GM12892 (cell line): ENCODE measurements around the gene SEC63.

ENCODE experiments used
- POLR2A ChIP-seq: IDR thresholded peaks from 2 replicates; pipeline ENCODE4 v1.6.1; 2011; ENCODE audit warnings: low read depth, low read length, control low read depth
- POLR2AphosphoS5 ChIP-seq: IDR thresholded peaks from 2 replicates; pipeline ENCODE4 v1.6.1; 2011; ENCODE audit warnings: low read depth, low read length, control low read depth
- TAF1 ChIP-seq: IDR thresholded peaks from 2 replicates; pipeline ENCODE4 v1.6.1; 2011; ENCODE audit warnings: low read depth, mild to moderate bottlenecking, control low read depth, low read length, borderline replicate concordance

GRCh38 chr6:107985701-107986100, 27.7 kb upstream of the SEC63 start:
- TF ChIP-seq TAF1 (no peak), POLR2AphosphoS5 (no peak), POLR2A (no peak)
